MCF 10A (cell line): ENCODE results near the gene SMG6. TPM values are rescaled to one million over a fixed set of nuclear protein-coding genes. Genes with fewer than 3 reads are reported as not detected.

Experiments
- BruUV-seq: library from RNA; stranded (reverse); fragments of 400-500 nt; replicated peaks from 2 replicates; lab custom pipeline; 2021; lab: Mats Ljungman, UMichigan
- CTCF ChIA-PET: fragments of 300-600 bp; sonication (Branson Sonifier 250); formaldehyde crosslinking; extraction: SDS; loops from one replicate; lab custom pipeline; 2021; ENCODE audit warnings: antibody characterized with exemption, inconsistent platforms; lab: Yijun Ruan, JAX
- POLR2A ChIA-PET: fragments of 300-600, 350-650 bp; sonication (Branson Sonifier 250); formaldehyde crosslinking; extraction: SDS; loops from one replicate; lab custom pipeline; 2020; ENCODE audit warnings: antibody characterized with exemption, inconsistent platforms; lab: Yijun Ruan, JAX
- DNase-seq: peaks from one replicate; pipeline ENCODE4 v3.0.0-alpha.2; 2018; ENCODE audit not compliant: unreplicated experiment
- H3K27ac Mint-ChIP-seq: one replicate; pipeline ENCODE4 v1.8.0; 2022; ENCODE audit warnings: mild to moderate bottlenecking, low read depth, mixed read lengths; ENCODE audit not compliant: unreplicated experiment
- H3K27me3 Mint-ChIP-seq: one replicate; pipeline ENCODE4 v1.8.0; 2022; ENCODE audit warnings: mixed read lengths; ENCODE audit not compliant: insufficient read depth, unreplicated experiment
- H3K36me3 Mint-ChIP-seq: one replicate; pipeline ENCODE4 v1.8.0; 2022; ENCODE audit warnings: mild to moderate bottlenecking, moderate library complexity, mixed read lengths; ENCODE audit not compliant: insufficient read depth, unreplicated experiment
- H3K4me1 Mint-ChIP-seq: one replicate; pipeline ENCODE4 v1.8.0; 2022; ENCODE audit warnings: mixed read lengths; ENCODE audit not compliant: insufficient read depth, unreplicated experiment
- H3K4me3 Mint-ChIP-seq: one replicate; pipeline ENCODE4 v1.8.0; 2022; ENCODE audit warnings: mild to moderate bottlenecking, moderate library complexity, mixed read lengths; ENCODE audit not compliant: unreplicated experiment
- H3K9me3 Mint-ChIP-seq: one replicate; pipeline ENCODE4 v1.8.0; 2022; ENCODE audit warnings: mixed read lengths; ENCODE audit not compliant: unreplicated experiment
- intact Hi-C: fragments of 100-400 bp; cut with micrococcal nuclease; formaldehyde crosslinking; loops from 2 replicates; pipeline ENCODE4 v1.14.1; 2022
- total RNA-seq: library from RNA; stranded (reverse); gene quantifications from 2 replicates; pipeline ENCODE4 v1.2.3, GENCODE V29; 2022
- TF ChIP-seq, protein P1 (sequence below): fragments of 200-600 bp; IDR thresholded peaks from one replicate; pipeline ENCODE4 v1.8.0; 2022; ENCODE audit warnings: antibody characterized with exemption, mild to moderate bottlenecking; ENCODE audit not compliant: unreplicated experiment

The SMG6 gene
- total RNA-seq, 1 experiment from 2014 or later = 17.0 TPM

DNA sequence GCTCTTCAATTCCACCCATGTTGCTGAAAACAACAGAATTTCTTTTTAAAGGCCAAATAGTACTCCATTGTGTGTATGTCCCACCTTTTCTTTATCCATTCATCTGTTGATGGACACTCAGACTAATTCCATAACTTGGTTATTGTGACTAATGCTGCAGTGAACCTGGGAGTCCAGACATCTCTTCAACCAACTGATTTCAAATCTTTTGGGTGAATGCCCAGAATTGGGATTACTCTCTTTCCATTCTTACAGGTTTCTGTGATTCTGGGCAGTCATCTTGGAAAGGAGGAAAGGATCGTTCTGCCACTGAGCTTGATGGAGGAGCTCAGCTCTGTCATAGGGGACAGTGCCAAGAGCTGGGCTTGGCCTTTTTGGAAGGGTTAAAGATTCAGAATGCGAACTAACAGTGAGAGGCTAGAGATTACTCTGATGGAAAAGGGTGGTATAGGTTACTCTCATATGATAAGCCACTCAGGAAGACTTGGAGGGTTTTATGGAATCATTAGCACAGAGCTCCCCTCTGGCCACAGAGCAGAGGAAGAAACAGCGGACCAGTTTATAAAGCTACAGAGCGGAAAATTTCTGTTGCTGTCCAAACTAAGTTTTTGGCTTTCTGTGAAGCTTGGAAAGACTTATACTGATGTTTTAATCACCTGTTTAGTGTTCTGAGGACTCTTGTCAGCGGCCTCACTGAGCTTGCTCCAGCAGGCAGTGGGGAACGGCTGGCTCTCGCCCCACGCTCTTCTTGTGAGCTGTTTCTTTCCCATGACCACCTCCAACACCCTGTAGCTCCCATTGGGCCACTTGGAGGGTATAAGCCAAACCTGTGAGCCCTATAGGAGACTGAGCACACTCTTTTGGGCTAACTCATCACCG is 200.4 kb downstream of the SMG6 start:
- ChIA-PET CTCF (interaction anchor here (0.5 to 2.3 kb wide), 7 partner anchors 9 to 319 kb away, joined by 3 to 8 read pairs (median 3); partner anchors contain the start of gene HIC1), POLR2A (interaction anchor here (0.6 to 1.5 kb wide), 5 partner anchors 10 to 684 kb away, joined by 3 to 5 read pairs (median 3); no protein-coding TSS in a partner anchor)
- no peak overlapping the region for H3K27ac Mint-ChIP-seq
- peaks cover 11% of the 10 kb centered on the region for H3K36me3 Mint-ChIP-seq
- no peaks in the 10 kb centered on the region for H3K9me3 Mint-ChIP-seq
- no TSS peak for BruUV-seq
- intact Hi-C loops = no loop called here
- H3K4me3 Mint-ChIP-seq = no peak overlapping the region
- DNase-seq = peak; percentile 88
- H3K4me1 Mint-ChIP-seq = peaks cover 13% of the 10 kb centered on the region
- no peaks in the 10 kb centered on the region for H3K27me3 Mint-ChIP-seq
- TF ChIP-seq, protein P1, sequence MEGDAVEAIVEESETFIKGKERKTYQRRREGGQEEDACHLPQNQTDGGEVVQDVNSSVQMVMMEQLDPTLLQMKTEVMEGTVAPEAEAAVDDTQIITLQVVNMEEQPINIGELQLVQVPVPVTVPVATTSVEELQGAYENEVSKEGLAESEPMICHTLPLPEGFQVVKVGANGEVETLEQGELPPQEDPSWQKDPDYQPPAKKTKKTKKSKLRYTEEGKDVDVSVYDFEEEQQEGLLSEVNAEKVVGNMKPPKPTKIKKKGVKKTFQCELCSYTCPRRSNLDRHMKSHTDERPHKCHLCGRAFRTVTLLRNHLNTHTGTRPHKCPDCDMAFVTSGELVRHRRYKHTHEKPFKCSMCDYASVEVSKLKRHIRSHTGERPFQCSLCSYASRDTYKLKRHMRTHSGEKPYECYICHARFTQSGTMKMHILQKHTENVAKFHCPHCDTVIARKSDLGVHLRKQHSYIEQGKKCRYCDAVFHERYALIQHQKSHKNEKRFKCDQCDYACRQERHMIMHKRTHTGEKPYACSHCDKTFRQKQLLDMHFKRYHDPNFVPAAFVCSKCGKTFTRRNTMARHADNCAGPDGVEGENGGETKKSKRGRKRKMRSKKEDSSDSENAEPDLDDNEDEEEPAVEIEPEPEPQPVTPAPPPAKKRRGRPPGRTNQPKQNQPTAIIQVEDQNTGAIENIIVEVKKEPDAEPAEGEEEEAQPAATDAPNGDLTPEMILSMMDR = no peak

DNA sequence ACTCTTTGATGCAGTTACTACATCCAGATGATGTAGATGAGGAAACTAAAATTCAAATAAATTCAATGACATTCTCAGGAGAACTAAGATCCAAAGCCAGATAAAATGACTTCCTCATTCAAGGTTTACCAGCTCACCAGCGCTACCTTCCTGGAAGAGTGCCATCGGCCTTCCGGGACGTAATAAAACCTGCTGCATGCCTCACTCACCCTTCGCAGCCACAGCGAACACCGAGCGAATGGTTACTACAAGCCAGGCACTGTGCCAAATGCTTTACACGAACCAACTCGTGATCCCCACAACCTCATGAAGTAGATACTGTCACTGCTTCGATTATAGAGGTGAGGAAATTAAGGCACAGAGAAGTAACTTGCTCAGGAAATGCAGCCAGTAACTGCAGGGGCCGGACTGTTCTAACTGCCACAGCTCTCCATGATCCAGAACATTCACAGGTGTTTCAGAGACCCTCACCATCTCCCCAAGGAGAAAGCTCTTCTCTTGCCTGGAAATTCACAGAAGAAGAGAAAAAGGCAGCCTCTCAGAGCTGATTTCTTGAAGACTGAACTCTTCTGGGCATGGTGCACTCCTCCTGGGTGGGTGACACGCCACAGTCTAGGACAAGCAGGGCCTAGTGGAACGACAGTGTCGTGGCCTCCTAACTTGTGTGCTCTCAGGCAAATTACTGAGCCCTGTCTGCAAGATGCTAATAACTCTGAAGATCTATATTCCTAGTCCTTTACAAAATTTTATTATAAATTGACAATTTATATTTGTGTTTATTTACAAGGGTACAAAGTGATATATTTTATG is 201.9 kb downstream of the SMG6 start:
- no peaks in the 10 kb centered on the region for H3K27me3 Mint-ChIP-seq
- no peak overlapping the region for H3K4me3 Mint-ChIP-seq
- POLR2A ChIA-PET = interaction anchor here (0.6 to 1.6 kb wide), 6 partner anchors 8 to 143 kb away, joined by 3 to 5 read pairs (median 3); no protein-coding TSS in a partner anchor
- CTCF ChIA-PET = interaction anchor here (0.6 to 2.3 kb wide), 3 partner anchors 57 to 143 kb away, joined by 3 to 8 read pairs (median 4); no protein-coding TSS in a partner anchor
- H3K9me3 Mint-ChIP-seq = no peaks in the 10 kb centered on the region
- intact Hi-C loops = no loop called here
- peak; percentile 94 for DNase-seq
- BruUV-seq = no TSS peak
- H3K36me3 Mint-ChIP-seq = peaks cover 11% of the 10 kb centered on the region
- H3K27ac Mint-ChIP-seq = no peak overlapping the region
- TF ChIP-seq, protein P1 = no peak
- H3K4me1 Mint-ChIP-seq = peaks cover 13% of the 10 kb centered on the region

DNA sequence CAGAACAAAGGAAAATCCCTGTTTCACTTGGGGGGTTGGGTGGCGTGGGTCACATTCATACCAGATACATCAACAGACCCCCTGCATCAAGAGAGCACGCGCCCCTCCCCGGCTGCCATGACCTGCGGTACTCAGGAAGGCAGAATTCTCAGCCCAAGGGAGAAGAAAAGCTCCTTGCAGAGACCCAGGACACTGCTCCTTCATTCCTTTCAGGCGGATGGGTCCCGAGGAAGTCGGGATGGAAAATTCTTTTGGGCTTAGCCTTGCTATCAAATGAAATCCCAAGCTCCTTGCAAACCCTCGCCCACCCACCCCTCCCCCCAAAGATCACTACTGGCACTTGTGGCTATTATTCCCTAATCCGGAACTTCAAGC is 208.1 kb downstream of the SMG6 start:
- ChIA-PET CTCF (interaction anchor here (1.0 kb wide), 1 partner anchor 149 kb away, joined by 4 read pairs; no protein-coding TSS in a partner anchor), POLR2A (no interaction called here)
- H3K9me3 Mint-ChIP-seq = no peaks in the 10 kb centered on the region
- H3K4me3 Mint-ChIP-seq = no peak overlapping the region
- peaks cover 6% of the 10 kb centered on the region for H3K4me1 Mint-ChIP-seq
- TF ChIP-seq, protein P1 = no peak
- DNase-seq = no peak
- no peaks in the 10 kb centered on the region for H3K27me3 Mint-ChIP-seq
- intact Hi-C loops = no loop called here
- peaks cover 12% of the 10 kb centered on the region for H3K36me3 Mint-ChIP-seq
- H3K27ac Mint-ChIP-seq = no peak overlapping the region
- BruUV-seq = no TSS peak
